ENCODE measurements around the gene ALG3. TPM values are rescaled to one million over a fixed set of nuclear protein-coding genes. Genes with fewer than 3 reads are reported as not detected.
A peak's percentile ranks its signal among the peaks of the same experiment; 100 is the strongest.

ALG3 gene
- total RNA-seq, 2 donors from 2014 or later: 23.2 to 28.2 TPM

GRCh38 chr3:184222521-184222920 is 26.2 kb downstream of the ALG3 start:
- no peak for DNase-seq
- intact Hi-C loops (cut with DNase I): no loop called here
- ATAC-seq: no peak

- DNase-seq (no peak), ATAC-seq (no peak)
- intact Hi-C loops (cut with DNase I): no loop called here
These were observed 29.9 kb downstream of the ALG3 start for GRCh38 chr3:184218814-184219213.

GRCh38 chr3:184211718-184212117 is 37.0 kb downstream of the ALG3 start:
- no peak for ATAC-seq
- intact Hi-C loops (cut with DNase I): no loop called here
- no peak for DNase-seq

- no peak for DNase-seq
- intact Hi-C loops (cut with DNase I): no loop called here
- ATAC-seq: no peak
These were observed 37.5 kb downstream of the ALG3 start for GRCh38 chr3:184211297-184211696.

- ATAC-seq (no peak), DNase-seq (no peak)
- intact Hi-C loops (cut with DNase I): no loop called here
These were observed 39.4 kb downstream of the ALG3 start for GRCh38 chr3:184209146-184209923.

GRCh38 chr3:184203526-184203925 is 45.2 kb downstream of the ALG3 start:
- DNase-seq (no peak), ATAC-seq (no peak)
- intact Hi-C loops (cut with DNase I): no loop called here

GRCh38 chr3:184200825-184201224 is 47.9 kb downstream of the ALG3 start:
- intact Hi-C loops (cut with DNase I): no loop called here
- DNase-seq (no peak), ATAC-seq (no peak)

- intact Hi-C loops (cut with DNase I): no loop called here
- DNase-seq (no peak), ATAC-seq (no peak)
These were observed 50.3 kb downstream of the ALG3 start for GRCh38 chr3:184198509-184198908.

GRCh38 chr3:184196536-184196935 is 52.2 kb downstream of the ALG3 start:
- no peak for ATAC-seq
- intact Hi-C loops (cut with DNase I): no loop called here
- DNase-seq: no peak

GRCh38 chr3:184193991-184194539 is 54.7 kb downstream of the ALG3 start:
- intact Hi-C loops (cut with DNase I): no loop called here
- no peak for DNase-seq
- ATAC-seq: peak in 1 of 2 donors; percentile 7

- ATAC-seq (no peak), DNase-seq (no peak)
- intact Hi-C loops (cut with DNase I): no loop called here
These were observed 55.9 kb downstream of the ALG3 start for GRCh38 chr3:184192889-184193288.

Small RNA genes within 50 kb of the gene (microRNA-seq; reads per million reads assigned to microRNA genes)
- gene MIR1224: 0 reads per million in 2 donors

Other genes with a start within 250 kb of the ALG3 start
- 10 to 100 TPM; 40.2 to 69.2 TPM for gene ABCC5, start 231.1 kb downstream of the ALG3 start, total RNA-seq
- gene HTR3D, start 217.2 kb downstream of the ALG3 start, total RNA-seq: not detected
- gene HTR3C, start 195.9 kb downstream of the ALG3 start, total RNA-seq: not detected
- not detected for gene HTR3E, start 151.9 kb downstream of the ALG3 start, total RNA-seq
- gene EIF2B5, start 113.6 kb downstream of the ALG3 start, total RNA-seq: 10 to 100 TPM; 29.1 to 30.5 TPM
- 10 to 100 TPM; 42.6 to 66.2 TPM for gene DVL3, start 93.6 kb downstream of the ALG3 start, total RNA-seq
- gene AP2M1, start 74.1 kb downstream of the ALG3 start, total RNA-seq: 100 to 1,000 TPM; 278 to 314 TPM
- 10 to 100 TPM; 54.4 to 78.2 TPM for gene ABCF3, start 62.8 kb downstream of the ALG3 start, total RNA-seq
- not detected for gene VWA5B2, start 19.4 kb downstream of the ALG3 start, total RNA-seq
- 1 to 10 TPM; 1.9 to 3.1 TPM for gene EEF1AKMT4, start 710 bp upstream of the ALG3 start, total RNA-seq
- under 1 TPM in 1 of 2 donors, not detected in 1; 0.18 TPM for gene CAMK2N2, start 12.6 kb upstream of the ALG3 start, total RNA-seq
- gene ECE2, start 27.1 kb upstream of the ALG3 start, total RNA-seq: 1 to 10 TPM in 1 of 2 donors, not detected in 1; 1.1 TPM
- 100 to 1,000 TPM; 176 to 217 TPM for gene PSMD2, start 50.3 kb upstream of the ALG3 start, total RNA-seq
- 100 to 1,000 TPM; 229 to 275 TPM for gene EIF4G1, start 65.6 kb upstream of the ALG3 start, total RNA-seq
- 10 to 100 TPM; 21.0 to 31.1 TPM for gene FAM131A, start 88.6 kb upstream of the ALG3 start, total RNA-seq
- gene CLCN2, start 112.6 kb upstream of the ALG3 start, total RNA-seq: 1 to 10 TPM; 2.3 to 2.6 TPM
- gene POLR2H, start 112.7 kb upstream of the ALG3 start, total RNA-seq: 10 to 100 TPM; 26.8 to 34.4 TPM
- under 1 TPM; 0.50 to 0.58 TPM for gene THPO, start 129.2 kb upstream of the ALG3 start, total RNA-seq
- gene CHRD, start 131.1 kb upstream of the ALG3 start, total RNA-seq: 10 to 100 TPM in 1 of 2 donors, 1 to 10 TPM in 1; 7.2 to 12.2 TPM